ENCODE results near the gene RNF166. TPM values are rescaled to one million over a fixed set of nuclear protein-coding genes. Genes with fewer than 3 reads are reported as not detected.

RNF166 gene
- total RNA-seq, 2 donors from 2014 or later: 24.2 to 27.2 TPM

DNA sequence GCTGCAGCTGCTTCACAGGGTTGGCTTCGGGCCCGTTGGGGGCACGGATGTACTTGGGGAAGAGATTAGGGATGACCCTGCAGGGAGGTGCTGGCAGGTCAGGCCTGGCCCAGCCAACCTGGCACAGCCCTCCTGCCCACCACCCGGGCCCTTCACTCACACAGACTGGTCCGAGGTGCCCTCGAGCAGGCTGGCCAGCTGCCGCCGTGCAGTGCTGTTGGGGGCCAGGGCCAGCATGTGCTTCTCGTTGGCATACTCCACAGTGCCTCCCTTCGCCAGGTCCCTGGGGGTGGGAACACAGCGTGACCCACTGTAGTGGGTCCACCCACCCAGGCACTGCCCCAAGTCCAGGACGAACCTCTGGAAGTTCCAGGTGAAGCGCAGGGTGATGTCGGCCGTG is 10.0 kb upstream of the RNF166 start:
- no peaks in the 10 kb centered on the region for H3K27me3 ChIP-seq (ENCODE audit: control insufficient read depth, insufficient read depth, low read length, poor library complexity, severe bottlenecking)
- no peak overlapping the region for H3K4me3 Mint-ChIP-seq
- no peaks in the 10 kb centered on the region for H3K9me3 ChIP-seq (ENCODE audit: control insufficient read depth, low read length)
- DNase-seq: no peak
- no peak overlapping the region for H3K27ac Mint-ChIP-seq
- WGBS, 2 experiments (ENCODE audit: insufficient coverage in 1 of 2, insufficient read length in 1 of 2): 97 to 100% methylated on average over 5 to 15 of the region's 15 CpGs
- TF ChIP-seq CTCF (conservative IDR thresholded peaks at IDR 0.05): no peak
- no peaks in the 10 kb centered on the region for H3K4me1 ChIP-seq (ENCODE audit: control insufficient read depth, insufficient read depth, low read length)
- H3K27ac ChIP-seq (ENCODE audit: low read depth, low read length): no peak overlapping the region
- H3K36me3 ChIP-seq (ENCODE audit: control insufficient read depth, insufficient read depth, low read length): peaks cover 12% of the 10 kb centered on the region
- no peak overlapping the region for H3K4me3 ChIP-seq (ENCODE audit: low read length)
- no peaks in the 10 kb centered on the region for H3K27me3 Mint-ChIP-seq (ENCODE audit: insufficient read depth)
- H3K9me3 Mint-ChIP-seq: no peaks in the 10 kb centered on the region
- peaks cover 25% of the 10 kb centered on the region for H3K36me3 Mint-ChIP-seq (ENCODE audit: low read depth)
- H3K9ac ChIP-seq (ENCODE audit: extremely low read depth, low read length, poor library complexity, severe bottlenecking): no peak overlapping the region
- H3K4me1 Mint-ChIP-seq: no peaks in the 10 kb centered on the region

DNA sequence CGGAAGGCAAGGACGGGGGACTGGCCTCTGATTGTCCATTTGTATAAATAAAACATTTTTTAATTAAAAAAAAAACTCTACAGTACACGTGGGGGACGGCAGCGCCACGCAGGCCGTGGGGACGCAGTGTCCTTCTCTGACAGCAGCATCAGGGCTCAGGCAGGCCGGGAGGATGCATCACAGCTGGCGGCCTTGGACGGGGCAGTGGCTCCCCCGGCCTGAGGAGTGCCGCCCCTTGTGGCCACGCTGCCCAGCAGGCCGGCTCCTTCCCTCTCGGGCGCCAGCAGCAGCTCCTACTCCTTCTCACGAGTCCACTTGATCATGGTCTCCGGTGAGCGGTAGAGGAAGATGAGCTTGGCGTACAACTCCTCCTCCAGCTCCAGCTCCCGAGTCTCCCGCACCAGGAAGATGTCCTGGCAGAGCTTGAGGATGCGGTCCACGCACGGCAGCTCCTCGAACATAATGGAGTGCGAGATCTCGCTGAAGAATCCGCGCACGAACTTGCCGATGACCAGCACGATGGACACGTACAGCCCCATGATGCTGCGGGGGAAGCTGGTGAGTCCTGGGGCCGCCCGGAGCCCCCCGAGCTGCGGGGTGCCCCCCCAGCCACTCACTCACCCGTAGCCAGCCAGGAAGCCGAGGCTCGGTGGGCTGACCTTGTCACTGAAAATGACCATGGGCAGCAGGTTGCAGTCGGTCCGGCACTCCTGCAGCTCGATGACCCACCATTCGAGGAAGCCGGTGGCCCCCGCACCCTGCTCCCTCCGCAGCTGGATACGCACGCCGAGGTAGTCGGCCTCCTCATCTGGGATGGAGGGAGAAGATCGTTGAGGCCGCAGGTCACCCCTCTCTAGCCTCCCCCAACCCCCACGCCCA is 9.3 kb upstream of the RNF166 start:
- WGBS, 2 experiments (ENCODE audit: insufficient coverage in 1 of 2, insufficient read length in 1 of 2): 95% methylated on average over 50 to 56 of the region's 57 CpGs
- no peak for TF ChIP-seq CTCF (conservative IDR thresholded peaks at IDR 0.05)
- no peaks in the 10 kb centered on the region for H3K4me1 ChIP-seq (ENCODE audit: control insufficient read depth, insufficient read depth, low read length)
- H3K9me3 ChIP-seq (ENCODE audit: control insufficient read depth, low read length): no peaks in the 10 kb centered on the region
- Mint-ChIP-seq H3K4me3 (no peak overlapping the region), H3K9me3 (no peaks in the 10 kb centered on the region), H3K27ac (no peak overlapping the region), H3K4me1 (no peaks in the 10 kb centered on the region), H3K36me3 (ENCODE audit: low read depth) (peaks cover 23% of the 10 kb centered on the region), H3K27me3 (ENCODE audit: insufficient read depth) (no peaks in the 10 kb centered on the region)
- peaks cover 12% of the 10 kb centered on the region for H3K36me3 ChIP-seq (ENCODE audit: control insufficient read depth, insufficient read depth, low read length)
- H3K27me3 ChIP-seq (ENCODE audit: control insufficient read depth, insufficient read depth, low read length, poor library complexity, severe bottlenecking): no peaks in the 10 kb centered on the region
- no peak for DNase-seq
- H3K27ac ChIP-seq (ENCODE audit: low read depth, low read length): no peak overlapping the region
- no peak overlapping the region for H3K4me3 ChIP-seq (ENCODE audit: low read length)
- H3K9ac ChIP-seq (ENCODE audit: extremely low read depth, low read length, poor library complexity, severe bottlenecking): no peak overlapping the region

- H3K36me3 Mint-ChIP-seq (ENCODE audit: low read depth): peaks cover 18% of the 10 kb centered on the region
- H3K4me1 Mint-ChIP-seq: no peaks in the 10 kb centered on the region
- Histone ChIP-seq H3K27ac (ENCODE audit: low read depth, low read length) (no peak overlapping the region), H3K4me3 (ENCODE audit: low read length) (no peak overlapping the region), H3K36me3 (ENCODE audit: control insufficient read depth, insufficient read depth, low read length) (peaks cover 12% of the 10 kb centered on the region), H3K4me1 (ENCODE audit: control insufficient read depth, insufficient read depth, low read length) (no peaks in the 10 kb centered on the region), H3K27me3 (ENCODE audit: control insufficient read depth, insufficient read depth, low read length, poor library complexity, severe bottlenecking) (no peaks in the 10 kb centered on the region), H3K9ac (ENCODE audit: extremely low read depth, low read length, poor library complexity, severe bottlenecking) (no peak overlapping the region), H3K9me3 (ENCODE audit: control insufficient read depth, low read length) (no peaks in the 10 kb centered on the region)
- H3K4me3 Mint-ChIP-seq: no peak overlapping the region
- no peaks in the 10 kb centered on the region for H3K9me3 Mint-ChIP-seq
- 94% methylated on average over 8 to 41 of the region's 42 CpGs for WGBS, 2 experiments (ENCODE audit: insufficient coverage in 1 of 2, insufficient read length in 1 of 2)
- H3K27ac Mint-ChIP-seq: no peak overlapping the region
- DNase-seq: no peak
- no peaks in the 10 kb centered on the region for H3K27me3 Mint-ChIP-seq (ENCODE audit: insufficient read depth)
- TF ChIP-seq CTCF (conservative IDR thresholded peaks at IDR 0.05): no peak
Measured at GRCh38 chr16:88714420-88715302, 8.5 kb upstream of the RNF166 start.

Data from endodermal cell (in vitro differentiated cells).